Astrocyte of the cerebellum (primary cell): ENCODE data around the gene RNF130.

Source experiments
- DNase-seq: peaks from one replicate; pipeline ENCODE4 v3.0.0-alpha.2; 2011; ENCODE audit warnings: low read depth
- H3K4me3 ChIP-seq: 2 replicates; pipeline ENCODE4 v1.5.1; 2011; ENCODE audit warnings: mild to moderate bottlenecking, low read depth, low read length, moderate library complexity
- in situ Hi-C: cut with HindIII; loops from 2 replicates; pipeline ENCODE4 v1.10.0; 2017; ENCODE audit warnings: low sequenced_read_pairs
- TF ChIP-seq, protein P1 (sequence below): IDR thresholded peaks from 2 replicates; pipeline ENCODE4 v1.5.1; 2012; ENCODE audit warnings: low read length, low read depth, moderate library complexity, mild to moderate bottlenecking; ENCODE audit errors: missing control alignments

Gene RNF130

DNA sequence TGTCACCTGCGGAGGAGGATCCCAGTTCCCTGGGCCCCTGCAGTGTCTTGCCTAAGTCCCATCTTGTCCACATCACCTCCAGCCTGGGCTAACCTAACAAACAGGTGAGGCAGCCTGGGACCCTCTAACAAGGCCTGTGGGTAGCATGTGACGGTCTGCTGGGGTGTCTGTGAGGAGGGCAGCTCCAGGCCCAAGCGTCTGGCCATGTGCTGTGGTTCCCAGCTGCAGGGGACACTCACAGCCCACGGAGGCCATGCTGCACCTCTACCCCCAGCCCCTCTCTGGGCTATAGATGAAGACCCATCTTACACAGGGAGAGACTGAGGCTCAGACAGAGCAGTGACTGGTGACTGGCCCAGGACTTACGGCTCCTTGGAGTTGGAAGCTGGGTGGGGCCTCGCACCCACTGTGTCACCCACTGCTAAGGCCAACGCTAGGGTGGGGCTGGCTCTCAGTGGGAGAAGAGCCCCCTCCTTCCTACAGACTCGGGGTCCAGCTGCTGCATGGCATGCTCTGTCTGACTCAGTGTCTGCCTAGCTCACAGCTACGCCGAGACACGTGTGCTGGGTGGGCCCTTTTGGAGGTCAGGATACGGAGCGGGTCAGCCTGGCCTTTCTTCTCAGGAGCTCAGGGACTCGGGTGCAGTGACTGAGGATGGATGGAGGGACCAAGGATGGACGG, 40.8 kb upstream of the RNF130 start:
- no peak for DNase-seq
- in situ Hi-C loops, result no loop called here
- H3K4me3 ChIP-seq, result no peak overlapping the region
- TF ChIP-seq, protein P1, sequence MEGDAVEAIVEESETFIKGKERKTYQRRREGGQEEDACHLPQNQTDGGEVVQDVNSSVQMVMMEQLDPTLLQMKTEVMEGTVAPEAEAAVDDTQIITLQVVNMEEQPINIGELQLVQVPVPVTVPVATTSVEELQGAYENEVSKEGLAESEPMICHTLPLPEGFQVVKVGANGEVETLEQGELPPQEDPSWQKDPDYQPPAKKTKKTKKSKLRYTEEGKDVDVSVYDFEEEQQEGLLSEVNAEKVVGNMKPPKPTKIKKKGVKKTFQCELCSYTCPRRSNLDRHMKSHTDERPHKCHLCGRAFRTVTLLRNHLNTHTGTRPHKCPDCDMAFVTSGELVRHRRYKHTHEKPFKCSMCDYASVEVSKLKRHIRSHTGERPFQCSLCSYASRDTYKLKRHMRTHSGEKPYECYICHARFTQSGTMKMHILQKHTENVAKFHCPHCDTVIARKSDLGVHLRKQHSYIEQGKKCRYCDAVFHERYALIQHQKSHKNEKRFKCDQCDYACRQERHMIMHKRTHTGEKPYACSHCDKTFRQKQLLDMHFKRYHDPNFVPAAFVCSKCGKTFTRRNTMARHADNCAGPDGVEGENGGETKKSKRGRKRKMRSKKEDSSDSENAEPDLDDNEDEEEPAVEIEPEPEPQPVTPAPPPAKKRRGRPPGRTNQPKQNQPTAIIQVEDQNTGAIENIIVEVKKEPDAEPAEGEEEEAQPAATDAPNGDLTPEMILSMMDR, result no peak

DNA sequence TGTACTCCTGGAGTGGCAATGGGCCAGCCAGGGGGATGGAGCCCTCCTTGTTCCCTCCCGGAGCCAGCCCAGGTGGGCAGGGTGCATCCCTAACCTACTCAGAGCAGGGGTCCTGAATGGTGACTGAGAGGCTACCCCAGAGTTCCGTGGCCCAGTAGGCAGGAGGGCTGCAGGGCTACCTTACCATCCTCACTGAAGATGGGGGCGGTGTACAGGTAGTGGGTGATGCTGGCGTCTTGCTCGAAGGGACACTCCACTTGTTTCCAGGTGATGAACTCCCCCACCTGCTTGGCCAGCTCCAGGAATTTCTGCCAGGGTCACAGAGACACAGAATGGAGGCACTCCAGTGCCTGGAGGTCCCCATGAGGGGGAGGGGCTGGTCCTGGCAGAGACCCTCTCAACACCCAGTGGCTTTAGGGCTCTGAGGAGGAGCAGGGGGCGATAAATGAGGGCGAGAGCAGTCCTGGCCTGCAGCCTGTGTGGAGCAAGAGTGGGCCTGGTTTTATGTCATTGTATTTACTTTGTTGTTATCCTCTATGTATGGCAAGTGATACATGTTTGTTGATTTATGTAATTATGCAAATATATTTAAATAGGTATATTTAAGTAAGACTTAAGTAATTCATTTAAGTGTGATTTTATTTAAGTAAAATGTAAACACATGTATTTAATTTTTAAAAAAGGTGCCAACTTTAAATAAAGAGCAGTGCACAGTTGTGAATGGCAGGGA, 39.9 kb upstream of the RNF130 start:
- TF ChIP-seq, protein P1, result no peak
- no peak for DNase-seq
- H3K4me3 ChIP-seq, result no peak overlapping the region
- in situ Hi-C loops, result no loop called here

DNA sequence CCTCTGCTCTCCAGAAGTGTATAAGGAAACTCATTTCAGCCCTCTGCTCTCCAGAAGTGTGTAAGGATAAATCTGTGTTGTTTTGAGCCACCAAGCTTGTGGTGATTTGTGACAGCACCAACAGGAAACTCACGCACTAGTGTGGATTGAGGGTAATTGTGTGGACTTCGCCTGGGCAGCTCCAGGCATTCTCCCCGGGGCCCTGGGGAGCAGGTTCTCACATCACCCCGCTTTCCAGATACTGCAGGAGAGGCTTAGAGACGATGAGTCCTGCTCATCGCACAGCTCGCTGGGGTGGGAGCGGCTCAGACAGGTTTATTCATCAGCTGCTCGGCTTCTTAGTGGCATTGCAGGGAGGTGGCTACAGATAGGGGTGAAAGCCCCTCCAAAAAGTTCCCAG, 38.4 kb upstream of the RNF130 start:
- DNase-seq, result no peak
- TF ChIP-seq, protein P1, result no peak
- in situ Hi-C loops, result no loop called here
- H3K4me3 ChIP-seq, result no peak overlapping the region

DNA sequence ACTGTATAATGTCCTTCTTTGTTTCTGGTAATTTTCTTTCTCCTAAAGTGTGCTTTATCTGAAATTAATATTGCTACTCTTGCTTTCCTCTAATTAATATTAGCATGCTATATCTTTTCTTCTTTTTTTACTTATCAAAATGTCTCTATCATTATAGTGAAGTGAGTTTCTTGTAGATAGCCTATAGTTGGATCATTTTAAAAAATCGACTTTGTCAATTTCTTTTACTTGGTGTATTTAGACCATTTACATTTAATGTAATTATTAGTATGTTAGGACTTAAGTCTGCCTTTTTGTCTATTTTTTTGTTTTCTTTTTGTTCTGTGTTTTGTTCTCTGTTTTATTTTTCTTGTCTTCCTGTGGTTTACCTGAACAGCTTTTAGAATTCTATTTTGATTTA, 35.4 kb upstream of the RNF130 start:
- no peak for DNase-seq
- no peak overlapping the region for H3K4me3 ChIP-seq
- TF ChIP-seq, protein P1, result no peak
- in situ Hi-C loops, result no loop called here

DNA sequence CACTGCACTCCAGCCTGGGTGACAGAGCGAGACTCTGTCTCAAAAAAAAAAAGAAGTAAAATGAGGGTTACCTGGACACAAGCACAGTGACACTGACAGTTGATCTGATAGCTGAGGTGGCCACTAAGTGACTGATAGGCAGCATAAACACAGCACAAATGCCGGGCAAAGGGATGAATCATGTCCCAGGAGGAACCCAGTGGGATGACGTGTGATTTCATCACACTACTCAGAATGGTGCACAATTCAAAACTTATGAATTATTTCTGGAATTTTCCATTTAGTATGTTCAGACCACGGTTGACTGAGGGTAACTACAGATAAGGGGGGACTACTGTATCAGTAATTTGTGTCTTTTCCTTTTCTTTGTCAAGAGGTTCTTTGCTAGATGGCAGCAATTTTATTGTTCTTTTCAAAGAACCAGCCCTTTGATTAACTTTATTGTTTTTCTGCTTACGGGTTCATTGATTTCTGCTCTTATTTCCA, 34.3 kb upstream of the RNF130 start:
- TF ChIP-seq, protein P1, result no peak
- H3K4me3 ChIP-seq, result no peak overlapping the region
- in situ Hi-C loops, result no loop called here
- DNase-seq, result no peak

DNA sequence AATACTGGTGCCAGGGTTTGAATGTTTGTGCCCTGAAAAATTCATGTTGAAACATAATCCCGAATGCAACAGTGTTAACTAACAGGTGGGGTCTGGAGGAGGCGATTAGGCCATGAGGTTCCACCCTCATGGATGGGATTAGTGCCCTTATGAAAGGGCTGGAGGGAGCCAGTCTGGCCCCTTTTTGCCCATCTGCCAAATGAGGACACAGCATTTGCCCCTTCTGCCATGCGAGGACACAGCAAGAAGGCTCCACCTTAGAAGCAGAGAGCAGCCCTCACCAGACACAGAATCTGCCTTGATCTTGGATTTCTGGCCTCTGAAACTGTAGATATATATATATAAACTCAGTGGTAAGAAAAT, 32.6 kb upstream of the RNF130 start:
- TF ChIP-seq, protein P1, result no peak
- H3K4me3 ChIP-seq, result no peak overlapping the region
- no peak for DNase-seq
- in situ Hi-C loops, result no loop called here
